ENCODE measurements around the gene MMP7. TPM values are rescaled to one million over a fixed set of nuclear protein-coding genes. Genes with fewer than 3 reads are reported as not detected.

MMP7 gene
- total RNA-seq, 1 donor from 2014 or later: not detected

- Mint-ChIP-seq H3K27me3 (no peaks in the 10 kb centered on the region), H3K4me1 (peaks cover 55% of the 10 kb centered on the region), H3K27ac (peak overlapping the region; percentile 83), H3K4me3 (peak overlapping the region; percentile 52), H3K36me3 (ENCODE audit: low read depth) (no peaks in the 10 kb centered on the region), H3K9me3 (peaks cover 5% of the 10 kb centered on the region)
- peak; percentile 79 for DNase-seq
- intact Hi-C loops (cut with micrococcal nuclease): no loop called here
Measured at GRCh38 chr11:102476812-102477211, 53.7 kb downstream of the MMP7 start.

GRCh38 chr11:102476069-102476468, 54.5 kb downstream of the MMP7 start:
- intact Hi-C loops (cut with micrococcal nuclease): no loop called here
- H3K27me3 Mint-ChIP-seq: no peaks in the 10 kb centered on the region
- peaks cover 60% of the 10 kb centered on the region for H3K4me1 Mint-ChIP-seq
- H3K4me3 Mint-ChIP-seq: peak overlapping the region; percentile 52
- H3K9me3 Mint-ChIP-seq: peaks cover 5% of the 10 kb centered on the region
- no peaks in the 10 kb centered on the region for H3K36me3 Mint-ChIP-seq (ENCODE audit: low read depth)
- peak overlapping the region; percentile 83 for H3K27ac Mint-ChIP-seq
- no peak for DNase-seq

DNA sequence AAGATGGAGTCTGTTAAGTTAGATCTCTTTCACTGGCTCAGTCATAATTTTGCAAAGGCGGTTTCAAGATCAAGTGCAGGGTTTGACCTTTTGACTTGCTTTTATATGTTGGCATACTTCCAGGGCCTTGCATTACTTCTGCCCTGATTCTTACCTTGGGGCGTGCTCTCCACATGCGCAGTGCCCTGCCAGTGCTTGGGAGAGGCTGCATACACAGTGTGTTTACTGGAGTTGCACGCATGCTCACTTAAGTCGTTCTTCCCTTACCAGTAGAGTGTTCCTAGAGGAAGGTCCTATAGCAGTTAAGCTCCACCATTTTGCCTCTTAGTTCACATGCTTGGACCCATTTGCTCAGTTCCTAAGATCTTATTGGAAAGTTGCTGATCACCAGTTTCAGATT, 57.0 kb downstream of the MMP7 start:
- DNase-seq: no peak

DNA sequence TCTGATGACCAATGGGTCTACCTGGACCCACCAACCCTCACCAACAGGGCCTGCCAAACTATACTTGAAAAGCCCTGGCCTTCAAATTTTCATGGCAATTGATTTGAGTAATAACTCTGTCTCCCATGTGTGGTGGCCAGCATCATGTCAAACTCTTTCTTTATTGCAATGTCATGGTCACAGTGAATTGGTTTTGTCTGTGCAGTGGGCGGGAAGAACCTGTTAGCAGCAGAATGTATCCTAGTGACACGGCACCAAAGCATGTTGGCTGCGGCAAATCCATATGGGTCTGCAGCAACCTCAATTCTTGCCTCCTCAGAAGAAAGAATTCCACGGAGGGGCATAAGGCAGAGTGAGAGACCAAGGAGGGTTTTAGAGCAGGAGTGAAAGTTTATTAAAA, 58.4 kb downstream of the MMP7 start:
- Mint-ChIP-seq H3K36me3 (ENCODE audit: low read depth) (no peaks in the 10 kb centered on the region), H3K9me3 (peaks cover 5% of the 10 kb centered on the region), H3K4me1 (peaks cover 69% of the 10 kb centered on the region), H3K27me3 (no peaks in the 10 kb centered on the region), H3K4me3 (no peak overlapping the region), H3K27ac (no peak overlapping the region)
- intact Hi-C loops (cut with micrococcal nuclease): no loop called here
- no peak for DNase-seq

More for the DNA sequence above, 57.0 kb downstream of the MMP7 start:
- H3K4me1 Mint-ChIP-seq: peaks cover 74% of the 10 kb centered on the region
- no peaks in the 10 kb centered on the region for H3K36me3 Mint-ChIP-seq (ENCODE audit: low read depth)
- H3K9me3 Mint-ChIP-seq: peaks cover 5% of the 10 kb centered on the region
- H3K27me3 Mint-ChIP-seq: no peaks in the 10 kb centered on the region
- no peak overlapping the region for H3K27ac Mint-ChIP-seq
- H3K4me3 Mint-ChIP-seq: no peak overlapping the region
- intact Hi-C loops (cut with micrococcal nuclease): no loop called here

DNA sequence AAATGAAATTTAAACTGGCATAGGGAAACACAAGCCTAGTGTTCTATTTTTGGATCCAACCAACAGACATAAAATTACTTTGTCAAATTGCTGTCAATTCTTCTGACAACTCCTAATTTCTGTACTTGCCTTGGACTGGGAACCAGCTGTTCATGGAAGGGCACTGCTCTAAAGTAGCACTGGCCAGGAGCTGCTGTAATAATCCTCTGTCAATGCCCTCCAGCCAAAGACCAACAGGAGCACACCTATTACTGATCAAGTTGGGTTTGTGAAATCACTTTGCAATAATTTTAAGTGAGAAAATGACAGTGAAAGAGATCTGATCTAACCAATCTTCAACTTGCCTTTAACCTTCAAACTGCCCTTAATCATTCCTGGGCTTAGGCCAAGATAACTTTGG, 59.1 kb downstream of the MMP7 start:
- Mint-ChIP-seq H3K4me3 (no peak overlapping the region), H3K36me3 (ENCODE audit: low read depth) (no peaks in the 10 kb centered on the region), H3K4me1 (peaks cover 67% of the 10 kb centered on the region), H3K9me3 (peaks cover 5% of the 10 kb centered on the region), H3K27me3 (no peaks in the 10 kb centered on the region), H3K27ac (no peak overlapping the region)
- DNase-seq: no peak
- intact Hi-C loops (cut with micrococcal nuclease): no loop called here

Other genes with a start within 250 kb of the MMP7 start
- 100 and 102 TPM in 2 replicates for gene BIRC3, start 213.3 kb downstream of the MMP7 start, total RNA-seq
- 27.8 and 30.8 TPM in 2 replicates for gene BIRC2, start 183.5 kb downstream of the MMP7 start, total RNA-seq
- 243 and 250 TPM in 2 replicates for gene TMEM123, start 78.0 kb downstream of the MMP7 start, total RNA-seq
- gene MMP20, start 94.6 kb upstream of the MMP7 start, total RNA-seq: not detected in 2 replicates
- not detected in 2 replicates for gene MMP27, start 175.0 kb upstream of the MMP7 start, total RNA-seq
- gene MMP8, start 194.2 kb upstream of the MMP7 start, total RNA-seq: not detected in 2 replicates
- gene MMP10, start 249.9 kb upstream of the MMP7 start, total RNA-seq: 0.14 TPM in 1 of 2 replicates, not detected in the other